Naive thymus-derived CD8-positive, alpha-beta T cell (primary cell): ENCODE results near the gene SURF1. TPM values are rescaled to one million over a fixed set of nuclear protein-coding genes. Genes with fewer than 3 reads are reported as not detected.

ENCODE experiments used
- ATAC-seq, 2 donors: fragments of 150-1000 bp; cut with Tn5 transposase in 1 of 2; sonication (Bioruptor Pico), chemical (Tn5 transposase) in 1 of 2; 1 replicate in 1 of 2; 2 replicates in 1 of 2; pipeline ENCODE4 v1.10.0; 2021; ENCODE audit warnings: mild to moderate bottlenecking in 2 of 2, moderate library complexity in 2 of 2
- POLR2A ChIA-PET: fragments of 350-600 bp; sonication (Branson Sonifier 250); formaldehyde crosslinking; loops from one replicate; lab custom pipeline; 2021; ENCODE audit warnings: antibody characterized with exemption; lab: Charles Lee
- DNase-seq, 10 donors: peaks; one replicate each; pipeline versions ENCODE4 v3.0.0 to v3.0.0-alpha.2; 2020 to 2022
- H3K27ac Mint-ChIP-seq, 10 donors: one replicate each; pipeline ENCODE4 v1.8.0; 2020 to 2022; ENCODE audit warnings: mild to moderate bottlenecking in 10 of 10, mixed read lengths in 10 of 10, moderate library complexity in 4 of 10, inconsistent platforms in 1 of 10
- H3K27me3 Mint-ChIP-seq, 5 donors: one replicate each; pipeline ENCODE4 v1.8.0; 2021 to 2022; ENCODE audit warnings: mixed read lengths in 5 of 5
- H3K36me3 Mint-ChIP-seq, 3 donors: one replicate each; pipeline ENCODE4 v1.8.0; 2020 to 2022; ENCODE audit warnings: mixed read lengths in 3 of 3, mild to moderate bottlenecking in 2 of 3, inconsistent platforms in 1 of 3
- H3K4me1 Mint-ChIP-seq, 4 donors: one replicate each; pipeline ENCODE4 v1.8.0; 2021 to 2022; ENCODE audit warnings: mixed read lengths in 4 of 4
- H3K4me3 Mint-ChIP-seq, 10 donors: one replicate each; pipeline ENCODE4 v1.8.0; 2020 to 2022; ENCODE audit warnings: mild to moderate bottlenecking in 10 of 10, mixed read lengths in 10 of 10, moderate library complexity in 6 of 10, inconsistent platforms in 1 of 10
- H3K9me3 Mint-ChIP-seq, 9 donors: one replicate each; pipeline ENCODE4 v1.8.0; 2020 to 2022; ENCODE audit warnings: mixed read lengths in 9 of 9, mild to moderate bottlenecking in 3 of 9, inconsistent platforms in 1 of 9, moderate library complexity in 1 of 9
- polyA plus RNA-seq, 3 donors: library from polyadenylated mRNA; unstranded; fragments of 300-500 nt; fragmentation: Illumina TruSeq; gene quantifications; one replicate each; pipeline ENCODE4 v1.2.3, GENCODE V29; 2021
- total RNA-seq, 8 experiments: library from RNA in 2 of 8; stranded (reverse) in 2 of 8; gene quantifications; one replicate each; pipeline ENCODE4 v1.2.3 and lab custom pipeline; 2021 to 2026

The SURF1 gene
- total and polyA plus RNA-seq, 5 experiments from 2014 or later = 58.7 to 119 (median 90.6) TPM

- no peak for DNase-seq
- POLR2A ChIA-PET = interaction anchor here (7.0 to 9.6 kb wide), 2 partner anchors 13 to 21 kb away, joined by 106 to 143 read pairs; partner anchors contain the start of genes MED22, RPL7A, SURF1 and SURF2
- peak overlapping the region; percentile 79 to 89 (median 84) for H3K4me3 Mint-ChIP-seq
- H3K27me3 Mint-ChIP-seq = no peaks in the 10 kb centered on the region
- peaks cover 44 to 90% (median 76%) of the 10 kb centered on the region in 4 donors for H3K4me1 Mint-ChIP-seq
- ATAC-seq = no peak
- H3K9me3 Mint-ChIP-seq = no peaks in the 10 kb centered on the region
- peaks cover 0 to 43% (median 0%) of the 10 kb centered on the region in 3 donors for H3K36me3 Mint-ChIP-seq
- peak overlapping the region; percentile 93 to 99 (median 97) for H3K27ac Mint-ChIP-seq
Measured at GRCh38 chr9:133369933-133370332, 13.6 kb upstream of the SURF1 start.

- peaks cover 41 to 89% (median 72%) of the 10 kb centered on the region in 4 donors for H3K4me1 Mint-ChIP-seq
- POLR2A ChIA-PET = interaction anchor here (7.0 to 9.6 kb wide), 2 partner anchors 12 to 20 kb away, joined by 106 to 143 read pairs; partner anchors contain the start of genes MED22, RPL7A, SURF1 and SURF2
- ATAC-seq = no peak
Measured at GRCh38 chr9:133369422-133369821, 13.1 kb upstream of the SURF1 start.

GRCh38 chr9:133368249-133368881, 12.1 kb upstream of the SURF1 start:
- DNase-seq = no peak
- ATAC-seq = no peak
- peaks cover 41 to 91% (median 69%) of the 10 kb centered on the region in 4 donors for H3K4me1 Mint-ChIP-seq
- H3K27ac Mint-ChIP-seq = peak overlapping the region; percentile 83 to 99 (median 96)
- H3K27me3 Mint-ChIP-seq = no peaks in the 10 kb centered on the region
- H3K4me3 Mint-ChIP-seq = peak overlapping the region; percentile 20 to 89 (median 81)
- POLR2A ChIA-PET = interaction anchor here (1.8 to 9.6 kb wide), 4 partner anchors 8 to 19 kb away, joined by 5 to 106 read pairs (median 12); partner anchors contain the start of genes MED22, RPL7A, STKLD1 and SURF1
- H3K36me3 Mint-ChIP-seq = peaks cover 0 to 53% (median 7%) of the 10 kb centered on the region in 3 donors
- H3K9me3 Mint-ChIP-seq = no peaks in the 10 kb centered on the region

More at GRCh38 chr9:133369422-133369821, 13.1 kb upstream of the SURF1 start:
- no peaks in the 10 kb centered on the region for H3K9me3 Mint-ChIP-seq
- peak overlapping the region; percentile 74 to 89 (median 82) for H3K4me3 Mint-ChIP-seq
- H3K27me3 Mint-ChIP-seq = no peaks in the 10 kb centered on the region
- no peak for DNase-seq
- peaks cover 0 to 43% (median 0%) of the 10 kb centered on the region in 3 donors for H3K36me3 Mint-ChIP-seq
- peak overlapping the region; percentile 93 to 99 (median 97) for H3K27ac Mint-ChIP-seq

- POLR2A ChIA-PET = interaction anchor here (1.8 to 3.1 kb wide), 3 partner anchors 9 to 18 kb away, joined by 5 to 17 read pairs (median 8); partner anchors contain the start of genes MED22, RPL7A, STKLD1 and SURF1
Measured at GRCh38 chr9:133367778-133368177, 11.5 kb upstream of the SURF1 start.

GRCh38 chr9:133367221-133367620, 10.9 kb upstream of the SURF1 start:
- H3K27ac Mint-ChIP-seq = peak overlapping the region in 4 of 10 donors; percentile 38 to 63 (median 48)
- peaks cover 0 to 56% (median 9%) of the 10 kb centered on the region in 3 donors for H3K36me3 Mint-ChIP-seq
- POLR2A ChIA-PET = interaction anchor here (1.0 to 3.1 kb wide), 4 partner anchors 9 to 37 kb away, joined by 3 to 17 read pairs (median 6); partner anchors contain the start of genes MED22, RPL7A, STKLD1 and SURF1

More at GRCh38 chr9:133367778-133368177, 11.5 kb upstream of the SURF1 start:
- H3K27ac Mint-ChIP-seq = peak overlapping the region in 1 of 10 donors; percentile 49
- H3K36me3 Mint-ChIP-seq = peaks cover 0 to 53% (median 9%) of the 10 kb centered on the region in 3 donors
- peak overlapping the region in 2 of 10 donors; percentile 38 to 87 for H3K4me3 Mint-ChIP-seq
- H3K9me3 Mint-ChIP-seq = no peaks in the 10 kb centered on the region
- DNase-seq = no peak
- peaks cover 41 to 88% (median 66%) of the 10 kb centered on the region in 4 donors for H3K4me1 Mint-ChIP-seq
- H3K27me3 Mint-ChIP-seq = no peaks in the 10 kb centered on the region
- no peak for ATAC-seq

GRCh38 chr9:133366435-133366834, 10.1 kb upstream of the SURF1 start:
- POLR2A ChIA-PET = interaction anchor here (1.0 to 3.1 kb wide), 4 partner anchors 10 to 36 kb away, joined by 3 to 17 read pairs (median 6); partner anchors contain the start of genes MED22, RPL7A, STKLD1 and SURF1
- DNase-seq = no peak
- no peak for ATAC-seq
- Mint-ChIP-seq H3K27me3 (no peaks in the 10 kb centered on the region), H3K36me3 (peaks cover 0 to 64% (median 9%) of the 10 kb centered on the region in 3 donors), H3K9me3 (no peaks in the 10 kb centered on the region), H3K4me1 (peaks cover 32 to 75% (median 54%) of the 10 kb centered on the region in 4 donors), H3K27ac (peak overlapping the region in 2 of 10 donors; percentile 15 to 69), H3K4me3 (no peak overlapping the region)

More at GRCh38 chr9:133367221-133367620, 10.9 kb upstream of the SURF1 start:
- no peaks in the 10 kb centered on the region for H3K27me3 Mint-ChIP-seq
- DNase-seq = no peak
- peak overlapping the region in 2 of 10 donors; percentile 6 to 13 for H3K4me3 Mint-ChIP-seq
- no peak for ATAC-seq
- no peaks in the 10 kb centered on the region for H3K9me3 Mint-ChIP-seq
- peaks cover 37 to 83% (median 61%) of the 10 kb centered on the region in 4 donors for H3K4me1 Mint-ChIP-seq

- H3K27me3 Mint-ChIP-seq = no peaks in the 10 kb centered on the region
- H3K27ac Mint-ChIP-seq = peak overlapping the region in 4 of 10 donors; percentile 17 to 56 (median 27)
- H3K4me1 Mint-ChIP-seq = peaks cover 19 to 52% (median 34%) of the 10 kb centered on the region in 4 donors
- peaks cover 0 to 79% (median 9%) of the 10 kb centered on the region in 3 donors for H3K36me3 Mint-ChIP-seq
- POLR2A ChIA-PET = interaction anchor here (1.4 kb wide), 1 partner anchor 13 kb away, joined by 3 read pairs; no protein-coding TSS in a partner anchor
- no peaks in the 10 kb centered on the region for H3K9me3 Mint-ChIP-seq
- no peak overlapping the region for H3K4me3 Mint-ChIP-seq
- ATAC-seq (no peak), DNase-seq (no peak)
Measured at GRCh38 chr9:133362359-133363044, 6.2 kb upstream of the SURF1 start.

GRCh38 chr9:133361507-133362092, 5.3 kb upstream of the SURF1 start:
- no peak for ATAC-seq
- Mint-ChIP-seq H3K27ac (peak overlapping the region in 7 of 10 donors; percentile 37 to 73 (median 44)), H3K36me3 (peaks cover 0 to 74% (median 9%) of the 10 kb centered on the region in 3 donors), H3K4me3 (no peak overlapping the region), H3K27me3 (no peaks in the 10 kb centered on the region), H3K4me1 (peaks cover 19 to 49% (median 32%) of the 10 kb centered on the region in 4 donors), H3K9me3 (no peaks in the 10 kb centered on the region)
- DNase-seq = no peak
- POLR2A ChIA-PET = interaction anchor here (1.4 kb wide), 1 partner anchor 12 kb away, joined by 3 read pairs; no protein-coding TSS in a partner anchor

GRCh38 chr9:133360400-133361393, 4.4 kb upstream of the SURF1 start:
- Mint-ChIP-seq H3K9me3 (no peaks in the 10 kb centered on the region), H3K36me3 (peaks cover 0 to 66% (median 9%) of the 10 kb centered on the region in 3 donors), H3K27me3 (no peaks in the 10 kb centered on the region), H3K4me3 (no peak overlapping the region), H3K27ac (peak overlapping the region in 8 of 10 donors; percentile 28 to 78 (median 57)), H3K4me1 (peaks cover 17 to 43% (median 30%) of the 10 kb centered on the region in 4 donors)
- ATAC-seq = no peak
- DNase-seq = no peak
- POLR2A ChIA-PET = interaction anchor here (7.8 kb wide), 1 partner anchor 12 kb away, joined by 143 read pairs; no protein-coding TSS in a partner anchor

GRCh38 chr9:133359399-133360175, 3.3 kb upstream of the SURF1 start:
- DNase-seq = peak in 2 of 10 donors; percentile 22 to 24
- Mint-ChIP-seq H3K27ac (peak overlapping the region in 6 of 10 donors; percentile 37 to 77 (median 51)), H3K4me3 (peak overlapping the region in 4 of 10 donors; percentile 24 to 85 (median 40)), H3K9me3 (no peaks in the 10 kb centered on the region), H3K27me3 (no peaks in the 10 kb centered on the region), H3K4me1 (peaks cover 17 to 46% (median 33%) of the 10 kb centered on the region in 4 donors), H3K36me3 (peaks cover 0 to 55% (median 9%) of the 10 kb centered on the region in 3 donors)
- POLR2A ChIA-PET = interaction anchor here (1.1 to 7.8 kb wide), 3 partner anchors 11 to 17 kb away, joined by 3 to 143 read pairs (median 3); partner anchors contain the start of gene STKLD1
- no peak for ATAC-seq
